Measurements from ENCODE around the gene THUMPD3. TPM values are rescaled to one million over a fixed set of nuclear protein-coding genes. Genes with fewer than 3 reads are reported as not detected.

Gene THUMPD3
- total RNA-seq, 1 donor from 2014 or later, result 56.8 TPM

DNA sequence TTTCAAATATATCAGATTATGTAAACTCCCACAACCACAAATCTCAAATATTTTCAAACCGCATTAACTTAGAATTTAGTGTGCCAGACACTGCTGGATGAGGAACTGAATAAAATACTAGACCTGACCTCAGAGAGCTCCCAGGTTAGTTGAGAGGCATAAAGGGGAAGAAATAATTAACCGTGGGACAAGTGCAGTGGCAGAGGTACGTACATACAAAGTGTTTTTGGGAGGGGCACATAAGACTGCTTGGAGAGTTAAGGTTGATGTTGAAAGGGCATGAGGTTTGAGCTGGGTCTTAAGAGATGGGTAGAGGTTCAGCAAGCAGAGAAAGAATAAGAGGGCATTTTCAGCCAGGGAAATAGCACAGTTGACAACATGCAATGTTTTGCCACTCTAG, 17.2 kb downstream of the THUMPD3 start:
- H3K4me3 Mint-ChIP-seq, result no peak overlapping the region

DNA sequence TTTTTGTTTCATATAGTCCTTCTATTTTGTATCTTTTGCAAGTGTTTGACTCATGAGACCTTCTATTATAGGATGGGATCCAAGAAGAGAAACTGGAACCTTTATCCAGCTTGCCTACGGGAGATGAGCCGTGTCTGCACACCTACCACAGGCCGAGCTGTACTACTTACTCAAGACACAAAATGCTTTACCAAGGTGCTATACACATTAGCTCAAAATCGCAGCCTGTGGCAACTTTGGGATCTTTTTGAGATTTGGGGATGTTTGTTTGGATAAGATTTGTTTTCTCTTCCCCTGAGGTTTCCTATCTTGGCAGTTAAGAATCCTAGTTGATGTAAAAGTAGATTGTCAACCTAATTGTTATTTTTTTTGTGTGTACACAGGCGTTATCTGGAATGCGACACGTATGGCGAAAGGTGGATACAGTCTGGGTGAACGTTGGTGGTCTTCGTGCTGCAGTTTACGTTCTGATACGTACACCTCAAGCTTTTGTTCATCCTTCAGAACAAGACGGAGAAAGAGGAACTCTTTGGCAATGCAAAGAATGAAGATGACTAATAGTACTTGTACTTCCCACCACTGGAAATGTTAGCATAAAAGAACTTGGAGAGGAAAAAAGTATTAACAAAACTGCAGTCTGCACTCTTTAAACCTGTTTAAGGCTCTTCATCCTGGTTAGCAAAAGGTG, 21.4 kb downstream of the THUMPD3 start:
- no peaks in the 10 kb centered on the region for H3K4me1 Mint-ChIP-seq (ENCODE audit: unreplicated experiment)
- peaks cover 48% of the 10 kb centered on the region for H3K36me3 Mint-ChIP-seq
- H3K27ac Mint-ChIP-seq, result peak overlapping the region; percentile 77
- TF ChIP-seq, protein P1, sequence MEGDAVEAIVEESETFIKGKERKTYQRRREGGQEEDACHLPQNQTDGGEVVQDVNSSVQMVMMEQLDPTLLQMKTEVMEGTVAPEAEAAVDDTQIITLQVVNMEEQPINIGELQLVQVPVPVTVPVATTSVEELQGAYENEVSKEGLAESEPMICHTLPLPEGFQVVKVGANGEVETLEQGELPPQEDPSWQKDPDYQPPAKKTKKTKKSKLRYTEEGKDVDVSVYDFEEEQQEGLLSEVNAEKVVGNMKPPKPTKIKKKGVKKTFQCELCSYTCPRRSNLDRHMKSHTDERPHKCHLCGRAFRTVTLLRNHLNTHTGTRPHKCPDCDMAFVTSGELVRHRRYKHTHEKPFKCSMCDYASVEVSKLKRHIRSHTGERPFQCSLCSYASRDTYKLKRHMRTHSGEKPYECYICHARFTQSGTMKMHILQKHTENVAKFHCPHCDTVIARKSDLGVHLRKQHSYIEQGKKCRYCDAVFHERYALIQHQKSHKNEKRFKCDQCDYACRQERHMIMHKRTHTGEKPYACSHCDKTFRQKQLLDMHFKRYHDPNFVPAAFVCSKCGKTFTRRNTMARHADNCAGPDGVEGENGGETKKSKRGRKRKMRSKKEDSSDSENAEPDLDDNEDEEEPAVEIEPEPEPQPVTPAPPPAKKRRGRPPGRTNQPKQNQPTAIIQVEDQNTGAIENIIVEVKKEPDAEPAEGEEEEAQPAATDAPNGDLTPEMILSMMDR (conservative IDR thresholded peaks at IDR 0.05), result no peak
- no peak overlapping the region for H3K4me3 Mint-ChIP-seq
- no peaks in the 10 kb centered on the region for H3K27me3 Mint-ChIP-seq
- H3K9me3 Mint-ChIP-seq, result no peaks in the 10 kb centered on the region
- no peak for DNase-seq (ENCODE audit: extremely low spot score, unreplicated experiment)

More for the DNA sequence above, 17.2 kb downstream of the THUMPD3 start:
- TF ChIP-seq, protein P1 (conservative IDR thresholded peaks at IDR 0.05), result no peak
- H3K36me3 Mint-ChIP-seq, result peaks cover 42% of the 10 kb centered on the region
- H3K9me3 Mint-ChIP-seq, result no peaks in the 10 kb centered on the region
- no peaks in the 10 kb centered on the region for H3K4me1 Mint-ChIP-seq (ENCODE audit: unreplicated experiment)
- DNase-seq (ENCODE audit: extremely low spot score, unreplicated experiment), result no peak
- H3K27ac Mint-ChIP-seq, result no peak overlapping the region
- H3K27me3 Mint-ChIP-seq, result no peaks in the 10 kb centered on the region

GRCh38 chr3:9385187-9386077, 22.6 kb downstream of the THUMPD3 start:
- no peaks in the 10 kb centered on the region for H3K4me1 Mint-ChIP-seq (ENCODE audit: unreplicated experiment)
- peaks cover 41% of the 10 kb centered on the region for H3K36me3 Mint-ChIP-seq
- TF ChIP-seq, protein P1 (conservative IDR thresholded peaks at IDR 0.05), result no peak
- no peaks in the 10 kb centered on the region for H3K27me3 Mint-ChIP-seq
- no peak for DNase-seq (ENCODE audit: extremely low spot score, unreplicated experiment)
- H3K4me3 Mint-ChIP-seq, result peak overlapping the region; percentile 9
- peak overlapping the region; percentile 77 for H3K27ac Mint-ChIP-seq
- H3K9me3 Mint-ChIP-seq, result no peaks in the 10 kb centered on the region

DNA sequence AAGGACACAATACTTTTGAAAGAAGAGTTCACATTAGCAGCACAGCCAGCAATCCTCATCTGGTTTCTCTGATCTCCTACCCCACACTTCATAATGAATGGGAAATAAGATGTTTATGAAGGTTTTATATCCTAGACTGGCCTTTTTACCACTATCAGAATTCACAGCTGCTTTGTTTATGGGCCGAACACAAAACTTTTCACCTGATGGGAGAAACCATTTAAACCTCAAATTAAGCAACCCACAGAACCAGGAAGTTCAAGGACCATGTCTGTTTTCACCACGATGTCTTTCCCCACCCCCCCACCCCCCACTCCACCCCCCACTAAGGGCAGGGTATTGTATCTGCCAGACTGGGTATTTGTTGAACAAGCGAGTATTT, 23.2 kb downstream of the THUMPD3 start:
- no peaks in the 10 kb centered on the region for H3K27me3 Mint-ChIP-seq
- H3K4me3 Mint-ChIP-seq, result no peak overlapping the region
- H3K9me3 Mint-ChIP-seq, result no peaks in the 10 kb centered on the region
- H3K4me1 Mint-ChIP-seq (ENCODE audit: unreplicated experiment), result no peaks in the 10 kb centered on the region
- peaks cover 45% of the 10 kb centered on the region for H3K36me3 Mint-ChIP-seq
- no peak for DNase-seq (ENCODE audit: extremely low spot score, unreplicated experiment)
- TF ChIP-seq, protein P1 (conservative IDR thresholded peaks at IDR 0.05), result no peak
- H3K27ac Mint-ChIP-seq, result peak overlapping the region; percentile 77

DNA sequence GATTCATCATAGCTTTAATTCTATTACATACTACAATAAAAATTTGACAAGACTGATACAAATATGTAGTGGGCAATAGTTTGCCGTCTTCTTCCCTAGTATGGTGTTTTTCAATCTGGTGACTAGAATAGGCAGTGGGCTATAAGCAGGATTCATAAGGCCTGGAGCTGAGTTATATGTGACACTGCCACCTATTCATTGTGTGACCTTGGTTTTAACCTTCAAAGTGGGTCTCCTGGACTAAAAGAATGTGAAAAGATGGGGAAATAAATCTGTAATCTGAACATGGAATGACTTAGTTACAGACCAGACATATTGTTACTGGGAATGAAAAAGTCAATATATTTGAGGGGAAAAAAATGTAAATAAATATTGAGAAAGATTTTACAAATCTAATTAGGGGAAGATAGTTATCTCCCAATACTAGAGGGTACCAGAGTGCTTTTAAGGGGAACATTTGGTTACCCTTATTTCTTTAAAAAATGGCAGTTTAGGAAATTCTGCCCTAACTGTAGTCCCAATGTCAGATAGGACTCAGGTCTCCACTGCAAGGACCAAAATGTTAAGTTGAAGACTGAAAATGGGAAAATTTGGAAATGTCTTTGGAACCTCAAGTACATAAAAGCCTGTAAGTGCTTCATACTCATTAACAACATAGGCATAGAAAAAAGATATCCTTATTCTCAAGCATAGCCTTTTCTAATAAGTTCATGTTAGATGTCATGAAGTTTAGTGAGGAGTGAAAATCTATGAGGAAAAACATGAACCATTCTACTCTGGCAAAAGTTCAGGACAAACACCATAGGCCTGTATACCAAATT, 23.9 kb downstream of the THUMPD3 start:
- Mint-ChIP-seq H3K27ac (peak overlapping the region; percentile 77), H3K27me3 (no peaks in the 10 kb centered on the region), H3K9me3 (no peaks in the 10 kb centered on the region), H3K4me3 (no peak overlapping the region), H3K4me1 (ENCODE audit: unreplicated experiment) (peaks cover 1% of the 10 kb centered on the region), H3K36me3 (peaks cover 46% of the 10 kb centered on the region)
- DNase-seq (ENCODE audit: extremely low spot score, unreplicated experiment), result no peak
- TF ChIP-seq, protein P1 (conservative IDR thresholded peaks at IDR 0.05), result no peak
